GM12878 (cell line): ENCODE measurements around the gene PLEKHF1. TPM values are rescaled to one million over a fixed set of nuclear protein-coding genes. Genes with fewer than 3 reads are reported as not detected.

Experiments used
- ATAC-seq: fragments of 200-7000 bp; cut with Tn5 transposase; 3 replicates; pipeline ENCODE4 v1.9.1; 2020; ENCODE audit warnings: mild to moderate bottlenecking, moderate library complexity
- BruUV-seq: library from RNA; stranded (reverse); fragments of 400-500 nt; replicated peaks from 2 replicates; lab custom pipeline; 2021; lab: Mats Ljungman, UMichigan
- CTCF ChIA-PET: fragments of 300-600 bp; sonication (Branson Sonifier 250); formaldehyde crosslinking; extraction: SDS; loops from one replicate; lab custom pipeline; 2021; ENCODE audit warnings: inconsistent platforms; lab: Yijun Ruan, JAX
- POLR2A ChIA-PET: fragments of 350-600 bp; formaldehyde crosslinking; extraction: SDS; loops from one replicate; lab custom pipeline; 2021; ENCODE audit warnings: inconsistent platforms; lab: Charles Lee
- RAD21 ChIA-PET: fragments of 300-600 bp; sonication (Branson Sonifier 250); formaldehyde crosslinking; loops from one replicate; lab custom pipeline; 2023; ENCODE audit warnings: antibody characterized with exemption; ENCODE audit not compliant: unreplicated experiment; lab: Charles Lee
- SMC1A ChIA-PET: fragments of 300-600 bp; sonication (Branson Sonifier 250); formaldehyde crosslinking; loops from one replicate; lab custom pipeline; 2023; ENCODE audit not compliant: unreplicated experiment, uncharacterized antibody; lab: Charles Lee
- DNase-seq: peaks from one replicate; pipeline ENCODE4 v3.0.0-alpha.2; 2011; ENCODE audit warnings: low read depth, low spot score
- FAIRE-seq: peaks from 3 replicates; lab custom pipeline; 2011; peaks lifted over from hg19 to GRCh38; lab: Jason Lieb, UNC
- H2AFZ ChIP-seq: 2 replicates; pipeline ENCODE4 v1.6.0; 2011; ENCODE audit warnings: low read depth, low read length, control low read depth; ENCODE audit not compliant: control insufficient read depth
- H3K27ac ChIP-seq: 2 replicates; pipeline ENCODE4 v1.5.1; 2011; ENCODE audit warnings: control low read depth; ENCODE audit not compliant: control insufficient read depth, insufficient read depth
- H3K27me3 ChIP-seq, 2 experiments: replicated peaks in 1 of 2; 2 replicates each; pipeline versions ENCODE4 v1.6.0 to v1.6.1; 2011; ENCODE audit warnings: low read length in 1 of 2; ENCODE audit not compliant: control insufficient read depth in 2 of 2, insufficient read depth in 2 of 2
- H3K36me3 ChIP-seq, 2 experiments: 2 replicates each; pipeline ENCODE4 v1.5.1; 2011; ENCODE audit warnings: low read length in 1 of 2; ENCODE audit not compliant: control insufficient read depth in 2 of 2, insufficient read depth in 2 of 2
- H3K4me1 ChIP-seq: 2 replicates; pipeline ENCODE4 v1.6.1; 2011; ENCODE audit warnings: mild to moderate bottlenecking, low read length, moderate library complexity, mixed read lengths; ENCODE audit not compliant: control insufficient read depth, insufficient read depth
- H3K4me2 ChIP-seq: 2 replicates; pipeline ENCODE4 v1.6.0; 2011; ENCODE audit warnings: control low read depth; ENCODE audit not compliant: control insufficient read depth, insufficient read depth
- H3K4me3 ChIP-seq: fragments of 200-600 bp; sonication (generic); 2 replicates; pipeline ENCODE4 v1.5.1; 2016
- H3K79me2 ChIP-seq: 2 replicates; pipeline ENCODE4 v1.6.0; 2011; ENCODE audit warnings: low read length; ENCODE audit not compliant: control insufficient read depth, insufficient read depth
- H3K9ac ChIP-seq: 2 replicates; pipeline ENCODE4 v1.8.0; 2011; ENCODE audit warnings: low read length, control low read depth, mixed read lengths; ENCODE audit not compliant: control insufficient read depth, insufficient read depth
- H3K9me3 ChIP-seq: replicated peaks from 3 replicates; pipeline ENCODE4 v1.5.1; 2011; ENCODE audit warnings: mild to moderate bottlenecking, low read length; ENCODE audit not compliant: control insufficient read depth, insufficient read depth
- H4K20me1 ChIP-seq: 2 replicates; pipeline ENCODE4 v1.6.0; 2011; ENCODE audit not compliant: control insufficient read depth, insufficient read depth
- ASH2L ChIP-seq: fragments of 300-600, 200-600 bp; sonication (generic); IDR thresholded peaks from 2 replicates; pipeline ENCODE4 v1.6.1; 2017; ENCODE audit warnings: low read depth, mild to moderate bottlenecking, borderline replicate concordance
- CHD4 ChIP-seq: fragments of 200-600 bp; sonication (generic); IDR thresholded peaks from 2 replicates; pipeline ENCODE4 v1.6.1; 2016; ENCODE audit warnings: mild to moderate bottlenecking
- CREM ChIP-seq: IDR thresholded peaks from 2 replicates; pipeline ENCODE4 v1.6.1; 2014; ENCODE audit warnings: antibody characterized with exemption, low read depth
- NR2F1 ChIP-seq: fragments of 450-650 bp; conservative IDR thresholded peaks from 2 replicates; pipeline ENCODE4 v1.6.1; 2017; ENCODE audit warnings: mild to moderate bottlenecking
- PAX5 ChIP-seq: IDR thresholded peaks from 2 replicates; pipeline ENCODE4 v1.6.1; 2011; ENCODE audit warnings: low read depth, low read length, borderline replicate concordance
- RBBP5 ChIP-seq: fragments of 200-600 bp; sonication (generic); conservative IDR thresholded peaks from 2 replicates; pipeline ENCODE4 v1.6.1; 2016
- RUNX3 ChIP-seq: IDR thresholded peaks from 2 replicates; pipeline ENCODE4 v1.6.1; 2012; ENCODE audit warnings: low read length, inconsistent platforms
- SMC3 ChIP-seq: IDR thresholded peaks from 2 replicates; pipeline ENCODE4 v1.6.1; 2011; ENCODE audit warnings: low read length, improper control_type of control experiment, borderline replicate concordance
- WGBS: methylation state at CpG from one replicate; pipeline ENCODE4 v1.1.6; 2016; ENCODE audit warnings: low lambda C conversion rate; ENCODE audit not compliant: insufficient replicate concordance, insufficient coverage; ENCODE audit errors: missing lambda C conversion rate; 5-methylcytosine and 5-hydroxymethylcytosine counted together
- in situ Hi-C: fragments of 300-500 bp; cut with MboI; formaldehyde crosslinking; loops from 9 replicates; pipeline ENCODE4 v1.14.3; 2018; ENCODE audit warnings: mixed read lengths
- intact Hi-C: fragments of 100-400 bp; cut with micrococcal nuclease; formaldehyde crosslinking; loops from one replicate; pipeline ENCODE4 v1.14.2; 2022; ENCODE audit not compliant: unreplicated experiment
- polyA plus RNA-seq, 11 experiments: library from polyadenylated mRNA; depleted of rRNA in 4 of 11; unstranded in 6 of 11; stranded (reverse) in 5 of 11; fragments of >200 nt; fragmentation: Nextera tagmentation in 4 of 11; fragmentation: Illumina TruSeq in 1 of 11; extraction: Ambion mirVana in 4 of 11; extraction: Trizol in 1 of 11; gene quantifications; 1 replicate in 1 of 11; 2 replicates in 10 of 11; pipeline versions ENCODE4 v1.2.1 to v1.2.3, GENCODE V29; 2011 to 2016; ENCODE audit warnings: inconsistent platforms in 2 of 11, missing spikeins in 2 of 11, low read depth in 1 of 11
- total RNA-seq, 4 experiments: library from RNA; depleted of rRNA in 3 of 4; stranded (reverse); fragments of >200 nt in 3 of 4; fragmentation: Illumina TruSeq in 1 of 4; extraction: Trizol in 1 of 4; gene quantifications; 2 replicates each; pipeline versions ENCODE4 v1.2.1 to v1.2.3, GENCODE V29; 2013 to 2021
- TF ChIP-seq, protein P1 (sequence below): fragments of 450-650 bp; IDR thresholded peaks from 2 replicates; pipeline ENCODE4 v1.6.1; 2018; ENCODE audit warnings: borderline replicate concordance, mild to moderate bottlenecking; ENCODE audit not compliant: partially characterized antibody
- TF ChIP-seq, protein P2 (sequence below): fragments of 450-650 bp; IDR thresholded peaks from 2 replicates; pipeline ENCODE4 v1.6.1; 2016; ENCODE audit warnings: mild to moderate bottlenecking, moderate library complexity, borderline replicate concordance
- TF ChIP-seq, protein P3 (sequence below): fragments of 450-650 bp; IDR thresholded peaks from 2 replicates; pipeline ENCODE4 v1.6.1; 2017; ENCODE audit warnings: mild to moderate bottlenecking, moderate library complexity
- TF ChIP-seq, protein P4 (sequence below): IDR thresholded peaks from 2 replicates; pipeline ENCODE4 v1.6.1; 2012; ENCODE audit warnings: low read depth, low read length, improper control_type of control experiment

Gene PLEKHF1
- total and polyA plus RNA-seq, 10 of the 15 experiments (the other 5 are each of a cell fraction or from before 2014, with no cell fraction given): 0.10 to 20.3 (median 15.3) TPM

DNA sequence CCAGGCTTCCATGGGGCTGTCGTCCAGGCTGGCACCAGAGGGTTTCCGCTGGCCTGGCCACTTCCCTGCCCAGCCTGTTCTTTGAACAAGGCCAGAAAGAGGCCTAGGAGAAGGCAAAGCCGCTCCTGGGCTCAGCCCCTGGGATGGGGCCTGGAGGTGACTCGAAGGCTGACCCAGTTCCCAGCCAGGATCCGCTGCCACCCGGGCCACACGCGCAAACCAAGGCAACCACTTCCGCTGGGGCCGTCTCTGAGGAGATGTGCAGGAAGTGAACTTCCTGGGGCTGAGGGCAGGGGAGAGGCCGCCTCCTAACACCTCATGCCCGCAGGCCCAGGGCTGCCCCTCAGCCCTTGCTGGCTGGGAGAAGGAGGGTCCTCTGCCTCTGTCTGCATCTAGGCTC, 15.2 kb downstream of the PLEKHF1 start:
- no peaks in the 10 kb centered on the region; the same call in none of the 2 replicates for H3K79me2 ChIP-seq
- no peak for DNase-seq
- peaks cover 27% of the 10 kb centered on the region for H3K4me1 ChIP-seq
- H3K9ac ChIP-seq: peak overlapping the region; percentile 34; the same call in 1 of the 2 replicates
- intact Hi-C loops (no loop called here), in situ Hi-C loops (no loop called here)
- H3K27ac ChIP-seq: peak overlapping the region; percentile 86
- ChIA-PET SMC1A (interaction anchor here (1.0 to 1.3 kb wide), 4 partner anchors 8 to 33 kb away, joined by 3 to 5 read pairs (median 4); no protein-coding TSS in a partner anchor), RAD21 (interaction anchor here (3.1 kb wide), 1 partner anchor 36 kb away, joined by 8 read pairs; no protein-coding TSS in a partner anchor), POLR2A (interaction anchor here (1.0 kb wide), 1 partner anchor 15 kb away, joined by 3 read pairs; the partner anchor contains the start of gene PLEKHF1), CTCF (interaction anchor here (0.5 to 1.8 kb wide), 4 partner anchors 7 to 982 kb away, joined by 3 to 6 read pairs (median 4); partner anchors contain the start of gene PLEKHF1)
- H3K27me3 ChIP-seq: no peaks in the 10 kb centered on the region
- no TSS peak for BruUV-seq
- FAIRE-seq: no peak
- H2AFZ ChIP-seq: peak overlapping the region; percentile 80
- peak overlapping the region; percentile 83 for H3K4me2 ChIP-seq
- H3K36me3 ChIP-seq: peaks cover 0 to 21% of the 10 kb centered on the region in 2 experiments; a peak in 3 of 4 replicates
- H3K9me3 ChIP-seq: no peaks in the 10 kb centered on the region
- WGBS: 10% methylated on average over 12 of the region's 12 CpGs
- no peak overlapping the region for H3K4me3 ChIP-seq
- no peaks in the 10 kb centered on the region for H4K20me1 ChIP-seq
- peak; percentile 91 for ATAC-seq
- TF ChIP-seq RUNX3: peak; percentile 80
- TF ChIP-seq, protein P1, sequence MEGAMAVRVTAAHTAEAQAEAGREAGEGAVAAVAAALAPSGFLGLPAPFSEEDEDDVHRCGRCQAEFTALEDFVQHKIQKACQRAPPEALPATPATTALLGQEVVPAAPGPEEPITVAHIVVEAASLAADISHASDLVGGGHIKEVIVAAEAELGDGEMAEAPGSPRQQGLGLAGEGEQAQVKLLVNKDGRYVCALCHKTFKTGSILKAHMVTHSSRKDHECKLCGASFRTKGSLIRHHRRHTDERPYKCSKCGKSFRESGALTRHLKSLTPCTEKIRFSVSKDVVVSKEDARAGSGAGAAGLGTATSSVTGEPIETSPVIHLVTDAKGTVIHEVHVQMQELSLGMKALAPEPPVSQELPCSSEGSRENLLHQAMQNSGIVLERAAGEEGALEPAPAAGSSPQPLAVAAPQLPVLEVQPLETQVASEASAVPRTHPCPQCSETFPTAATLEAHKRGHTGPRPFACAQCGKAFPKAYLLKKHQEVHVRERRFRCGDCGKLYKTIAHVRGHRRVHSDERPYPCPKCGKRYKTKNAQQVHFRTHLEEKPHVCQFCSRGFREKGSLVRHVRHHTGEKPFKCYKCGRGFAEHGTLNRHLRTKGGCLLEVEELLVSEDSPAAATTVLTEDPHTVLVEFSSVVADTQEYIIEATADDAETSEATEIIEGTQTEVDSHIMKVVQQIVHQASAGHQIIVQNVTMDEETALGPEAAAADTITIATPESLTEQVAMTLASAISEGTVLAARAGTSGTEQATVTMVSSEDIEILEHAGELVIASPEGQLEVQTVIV: no peak
- TF ChIP-seq, protein P2, sequence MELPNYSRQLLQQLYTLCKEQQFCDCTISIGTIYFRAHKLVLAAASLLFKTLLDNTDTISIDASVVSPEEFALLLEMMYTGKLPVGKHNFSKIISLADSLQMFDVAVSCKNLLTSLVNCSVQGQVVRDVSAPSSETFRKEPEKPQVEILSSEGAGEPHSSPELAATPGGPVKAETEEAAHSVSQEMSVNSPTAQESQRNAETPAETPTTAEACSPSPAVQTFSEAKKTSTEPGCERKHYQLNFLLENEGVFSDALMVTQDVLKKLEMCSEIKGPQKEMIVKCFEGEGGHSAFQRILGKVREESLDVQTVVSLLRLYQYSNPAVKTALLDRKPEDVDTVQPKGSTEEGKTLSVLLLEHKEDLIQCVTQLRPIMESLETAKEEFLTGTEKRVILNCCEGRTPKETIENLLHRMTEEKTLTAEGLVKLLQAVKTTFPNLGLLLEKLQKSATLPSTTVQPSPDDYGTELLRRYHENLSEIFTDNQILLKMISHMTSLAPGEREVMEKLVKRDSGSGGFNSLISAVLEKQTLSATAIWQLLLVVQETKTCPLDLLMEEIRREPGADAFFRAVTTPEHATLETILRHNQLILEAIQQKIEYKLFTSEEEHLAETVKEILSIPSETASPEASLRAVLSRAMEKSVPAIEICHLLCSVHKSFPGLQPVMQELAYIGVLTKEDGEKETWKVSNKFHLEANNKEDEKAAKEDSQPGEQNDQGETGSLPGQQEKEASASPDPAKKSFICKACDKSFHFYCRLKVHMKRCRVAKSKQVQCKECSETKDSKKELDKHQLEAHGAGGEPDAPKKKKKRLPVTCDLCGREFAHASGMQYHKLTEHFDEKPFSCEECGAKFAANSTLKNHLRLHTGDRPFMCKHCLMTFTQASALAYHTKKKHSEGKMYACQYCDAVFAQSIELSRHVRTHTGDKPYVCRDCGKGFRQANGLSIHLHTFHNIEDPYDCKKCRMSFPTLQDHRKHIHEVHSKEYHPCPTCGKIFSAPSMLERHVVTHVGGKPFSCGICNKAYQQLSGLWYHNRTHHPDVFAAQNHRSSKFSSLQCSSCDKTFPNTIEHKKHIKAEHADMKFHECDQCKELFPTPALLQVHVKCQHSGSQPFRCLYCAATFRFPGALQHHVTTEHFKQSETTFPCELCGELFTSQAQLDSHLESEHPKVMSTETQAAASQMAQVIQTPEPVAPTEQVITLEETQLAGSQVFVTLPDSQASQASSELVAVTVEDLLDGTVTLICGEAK: peak; percentile 60; the same call in 1 of the 2 replicates
- TF ChIP-seq PAX5: peak; percentile 41; the same call in 1 of the 2 replicates
- peak; percentile 56; the same call in 1 of the 2 replicates for TF ChIP-seq NR2F1
- TF ChIP-seq CREM: 0 out of 2 replicates have a peak, but pooled peaks have one; percentile 6
- TF ChIP-seq, protein P3, sequence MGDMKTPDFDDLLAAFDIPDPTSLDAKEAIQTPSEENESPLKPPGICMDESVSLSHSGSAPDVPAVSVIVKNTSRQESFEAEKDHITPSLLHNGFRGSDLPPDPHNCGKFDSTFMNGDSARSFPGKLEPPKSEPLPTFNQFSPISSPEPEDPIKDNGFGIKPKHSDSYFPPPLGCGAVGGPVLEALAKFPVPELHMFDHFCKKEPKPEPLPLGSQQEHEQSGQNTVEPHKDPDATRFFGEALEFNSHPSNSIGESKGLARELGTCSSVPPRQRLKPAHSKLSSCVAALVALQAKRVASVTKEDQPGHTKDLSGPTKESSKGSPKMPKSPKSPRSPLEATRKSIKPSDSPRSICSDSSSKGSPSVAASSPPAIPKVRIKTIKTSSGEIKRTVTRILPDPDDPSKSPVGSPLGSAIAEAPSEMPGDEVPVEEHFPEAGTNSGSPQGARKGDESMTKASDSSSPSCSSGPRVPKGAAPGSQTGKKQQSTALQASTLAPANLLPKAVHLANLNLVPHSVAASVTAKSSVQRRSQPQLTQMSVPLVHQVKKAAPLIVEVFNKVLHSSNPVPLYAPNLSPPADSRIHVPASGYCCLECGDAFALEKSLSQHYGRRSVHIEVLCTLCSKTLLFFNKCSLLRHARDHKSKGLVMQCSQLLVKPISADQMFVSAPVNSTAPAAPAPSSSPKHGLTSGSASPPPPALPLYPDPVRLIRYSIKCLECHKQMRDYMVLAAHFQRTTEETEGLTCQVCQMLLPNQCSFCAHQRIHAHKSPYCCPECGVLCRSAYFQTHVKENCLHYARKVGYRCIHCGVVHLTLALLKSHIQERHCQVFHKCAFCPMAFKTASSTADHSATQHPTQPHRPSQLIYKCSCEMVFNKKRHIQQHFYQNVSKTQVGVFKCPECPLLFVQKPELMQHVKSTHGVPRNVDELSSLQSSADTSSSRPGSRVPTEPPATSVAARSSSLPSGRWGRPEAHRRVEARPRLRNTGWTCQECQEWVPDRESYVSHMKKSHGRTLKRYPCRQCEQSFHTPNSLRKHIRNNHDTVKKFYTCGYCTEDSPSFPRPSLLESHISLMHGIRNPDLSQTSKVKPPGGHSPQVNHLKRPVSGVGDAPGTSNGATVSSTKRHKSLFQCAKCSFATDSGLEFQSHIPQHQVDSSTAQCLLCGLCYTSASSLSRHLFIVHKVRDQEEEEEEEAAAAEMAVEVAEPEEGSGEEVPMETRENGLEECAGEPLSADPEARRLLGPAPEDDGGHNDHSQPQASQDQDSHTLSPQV: 0 out of 2 replicates have a peak, but pooled peaks have one; percentile 30
- TF ChIP-seq RBBP5: no peak
- no peak for TF ChIP-seq ASH2L
- no peak for TF ChIP-seq CHD4
- TF ChIP-seq, protein P4, sequence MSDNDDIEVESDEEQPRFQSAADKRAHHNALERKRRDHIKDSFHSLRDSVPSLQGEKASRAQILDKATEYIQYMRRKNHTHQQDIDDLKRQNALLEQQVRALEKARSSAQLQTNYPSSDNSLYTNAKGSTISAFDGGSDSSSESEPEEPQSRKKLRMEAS: 0 out of 2 replicates have a peak, but pooled peaks have one; percentile 16
- TF ChIP-seq SMC3: 0 out of 2 replicates have a peak, but pooled peaks have one; percentile 13
